HPDE6-E6E7 (cell line): ENCODE results near the gene CRBN.

Source experiments
- DNase-seq: peaks from one replicate; pipeline ENCODE4 v3.0.0; 2011; ENCODE audit warnings: missing footprints; ENCODE audit errors: extremely low spot score

Gene CRBN

GRCh38 chr3:3170998-3171397, 8.5 kb downstream of the CRBN start:
- DNase-seq: no peak

DNA sequence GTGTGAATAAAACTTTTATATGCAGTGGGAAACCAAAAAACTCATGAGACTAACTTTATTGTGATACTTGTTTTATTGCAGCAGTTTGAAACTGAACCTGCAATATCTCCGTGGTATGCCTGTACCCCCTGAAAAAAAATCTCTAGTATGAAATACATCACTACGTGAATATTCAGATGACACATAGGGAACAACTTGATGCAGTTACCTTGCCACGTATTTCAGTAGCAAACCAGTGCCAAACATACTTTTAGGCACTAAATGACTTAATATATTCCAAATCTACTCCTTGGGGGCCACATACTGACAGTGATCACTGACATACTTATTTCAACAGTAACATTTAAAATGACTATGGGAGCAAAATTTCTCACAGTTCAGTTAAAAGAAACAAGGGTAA, 13.8 kb downstream of the CRBN start:
- no peak for DNase-seq

DNA sequence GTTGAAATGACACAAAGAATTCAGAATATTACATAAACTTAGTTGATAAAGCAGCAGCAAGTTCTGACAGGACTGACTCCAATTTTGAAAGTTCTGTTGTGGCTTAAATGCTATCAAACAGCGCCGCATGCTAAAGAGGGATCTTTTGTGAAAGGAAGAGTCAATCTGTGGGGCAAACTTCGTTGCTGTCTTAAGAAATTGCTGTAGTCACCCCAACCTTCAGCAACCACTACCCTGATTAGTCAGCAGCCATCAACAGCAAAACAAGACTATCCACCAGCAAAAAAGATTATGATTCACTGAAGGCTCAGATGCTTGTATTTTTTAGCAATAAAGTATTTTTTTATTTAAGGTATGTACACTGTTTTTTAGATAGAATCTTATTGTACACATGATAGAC, 14.2 kb downstream of the CRBN start:
- no peak for DNase-seq

DNA sequence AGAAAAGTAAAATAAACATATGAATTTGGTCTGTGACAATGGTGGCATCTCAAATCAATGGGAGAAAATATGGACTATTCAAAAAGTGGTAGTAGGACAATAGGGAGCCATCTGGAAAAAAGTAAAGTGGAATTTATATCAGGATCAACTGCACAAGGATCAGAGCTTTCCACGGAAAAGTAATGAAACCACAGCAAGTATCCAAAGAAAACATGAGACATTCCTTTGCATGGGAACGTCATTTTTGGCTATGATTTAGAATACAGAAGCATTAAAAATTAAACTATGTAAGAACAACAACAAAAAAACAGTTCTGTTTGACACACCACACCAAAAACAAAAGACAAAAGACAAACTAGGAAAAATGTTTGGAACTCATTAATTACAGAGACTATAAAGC, 18.7 kb downstream of the CRBN start:
- DNase-seq: no peak

GRCh38 chr3:3157484-3157883, 22.0 kb downstream of the CRBN start:
- DNase-seq: no peak

- no peak for DNase-seq
Measured at GRCh38 chr3:3154879-3155610, 24.4 kb downstream of the CRBN start.

DNA sequence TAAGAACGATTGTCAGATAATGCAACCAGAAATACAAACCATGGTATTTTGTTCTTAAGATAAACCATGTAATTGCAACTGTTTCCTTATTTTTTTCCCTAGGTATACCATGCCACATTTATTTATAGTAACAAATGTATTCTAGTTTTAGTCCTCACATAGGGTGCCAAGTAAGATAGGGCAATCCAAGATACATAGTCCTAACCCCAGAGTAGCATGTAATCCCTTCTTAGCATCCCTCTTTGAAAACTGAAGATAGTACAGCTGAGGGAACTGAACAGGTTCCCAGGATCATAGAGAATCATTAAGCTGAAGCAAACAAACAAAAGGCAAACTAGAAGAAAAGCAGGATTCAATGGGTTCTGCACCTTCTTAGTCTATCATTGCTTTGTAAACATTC, 28.0 kb downstream of the CRBN start:
- no peak for DNase-seq

- DNase-seq: no peak
Measured at GRCh38 chr3:3149560-3149959, 29.9 kb downstream of the CRBN start.

GRCh38 chr3:3145831-3146230, 33.7 kb downstream of the CRBN start:
- DNase-seq: no peak

- DNase-seq: no peak
Measured at GRCh38 chr3:3141939-3142338, 37.6 kb downstream of the CRBN start.

GRCh38 chr3:3137526-3137925, 42.0 kb downstream of the CRBN start:
- no peak for DNase-seq

GRCh38 chr3:3134750-3135448, 44.6 kb downstream of the CRBN start:
- no peak for DNase-seq

GRCh38 chr3:3133500-3133899, 46.0 kb downstream of the CRBN start:
- no peak for DNase-seq

GRCh38 chr3:3129579-3129978, 49.9 kb downstream of the CRBN start:
- no peak for DNase-seq

DNA sequence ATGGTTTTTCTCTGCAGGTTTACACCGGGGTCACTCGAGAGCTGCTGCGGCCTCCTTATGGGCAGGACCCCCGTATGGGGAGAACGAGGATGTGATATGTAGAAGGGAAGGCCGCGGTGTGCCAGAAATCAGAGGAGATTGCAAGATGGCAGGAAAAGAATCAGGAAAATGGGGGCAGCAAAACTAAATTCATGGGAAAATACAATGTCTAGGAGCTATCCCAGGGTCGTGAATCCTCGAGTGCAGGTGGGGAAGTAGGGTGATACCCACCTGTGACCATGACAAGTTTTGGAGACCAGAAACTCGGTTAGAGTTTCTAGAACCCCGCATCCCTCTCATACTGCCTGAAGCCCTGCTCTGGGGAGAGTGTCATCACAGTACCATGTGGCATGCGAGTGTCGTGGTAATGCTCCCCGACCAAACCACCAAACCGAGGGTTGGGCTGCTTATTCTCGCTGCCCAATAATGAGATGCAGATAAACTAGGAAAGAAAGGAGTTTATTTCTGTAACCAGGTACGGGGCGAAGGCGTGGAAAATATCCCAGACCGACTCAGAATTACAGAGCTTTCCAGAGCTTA, 52.0 kb downstream of the CRBN start:
- DNase-seq: peak; percentile 1

- DNase-seq: peak; percentile 59
Measured at GRCh38 chr3:3126477-3127431, 52.7 kb downstream of the CRBN start, which contains the start of gene TRNT1. Gene TRNT1 (plus strand): TSS chr3:3126940. CDS start chr3:3129041, 2,101 bp downstream.

DNA sequence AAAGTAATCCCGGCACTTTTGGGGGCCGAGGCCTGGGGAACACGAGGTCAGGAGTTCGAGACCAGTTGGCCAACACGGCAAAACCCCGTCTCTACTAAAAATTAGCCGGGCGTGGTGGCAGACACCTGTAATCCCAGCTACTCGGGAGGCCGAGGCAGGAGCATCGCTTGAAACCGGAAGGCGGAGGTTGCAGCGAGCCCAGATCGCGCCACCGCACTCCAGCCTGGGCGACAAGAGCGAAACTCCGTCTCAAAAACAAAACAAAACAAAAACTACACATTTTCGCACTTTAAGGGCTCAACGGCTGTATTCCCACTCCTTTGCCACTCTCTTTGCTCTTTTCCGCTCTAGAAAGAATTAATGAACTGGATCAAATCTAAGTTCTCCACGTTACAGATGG, 53.5 kb downstream of the CRBN start:
- DNase-seq: no peak

DNA sequence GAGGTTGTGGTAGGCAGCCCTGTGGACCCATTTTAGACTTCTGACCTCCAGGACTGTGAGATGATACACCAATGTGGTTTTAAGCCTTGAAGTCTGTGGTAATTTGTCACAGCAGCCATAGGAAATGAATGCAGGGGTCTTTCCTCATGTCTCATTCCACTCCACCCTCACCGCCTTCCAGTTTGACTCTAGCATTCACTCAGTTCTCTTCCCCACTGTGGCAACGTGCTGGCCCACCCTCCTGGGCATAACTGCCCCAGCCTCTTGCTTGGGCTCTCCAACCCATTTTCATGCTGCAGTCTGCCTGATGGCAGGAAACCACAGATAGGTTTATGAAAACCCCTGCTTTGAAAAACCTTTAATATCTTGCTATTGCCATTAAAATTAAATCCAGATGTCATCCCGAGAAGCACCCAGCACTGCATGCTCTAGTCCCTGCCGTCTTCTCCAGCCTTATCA, 60.1 kb downstream of the CRBN start:
- no peak for DNase-seq

DNA sequence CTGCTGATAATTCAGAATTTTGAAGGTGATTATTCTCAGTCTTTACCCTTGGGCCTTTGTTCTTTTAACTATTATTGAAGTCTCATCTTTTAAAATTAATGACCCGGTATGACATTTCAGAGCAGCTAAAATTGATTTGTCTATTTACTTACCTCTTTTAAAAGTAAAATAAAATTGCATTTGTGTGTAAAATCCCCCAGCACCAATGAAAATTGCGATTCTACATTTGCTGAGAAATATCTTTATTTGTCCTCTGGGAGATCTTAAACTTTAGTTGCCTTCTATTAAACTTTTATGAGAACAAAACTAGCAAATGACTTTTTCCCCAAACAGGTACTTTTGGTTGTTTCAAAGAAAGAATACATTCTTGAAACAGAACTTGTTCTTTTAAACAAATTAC, 61.8 kb downstream of the CRBN start:
- no peak for DNase-seq

DNA sequence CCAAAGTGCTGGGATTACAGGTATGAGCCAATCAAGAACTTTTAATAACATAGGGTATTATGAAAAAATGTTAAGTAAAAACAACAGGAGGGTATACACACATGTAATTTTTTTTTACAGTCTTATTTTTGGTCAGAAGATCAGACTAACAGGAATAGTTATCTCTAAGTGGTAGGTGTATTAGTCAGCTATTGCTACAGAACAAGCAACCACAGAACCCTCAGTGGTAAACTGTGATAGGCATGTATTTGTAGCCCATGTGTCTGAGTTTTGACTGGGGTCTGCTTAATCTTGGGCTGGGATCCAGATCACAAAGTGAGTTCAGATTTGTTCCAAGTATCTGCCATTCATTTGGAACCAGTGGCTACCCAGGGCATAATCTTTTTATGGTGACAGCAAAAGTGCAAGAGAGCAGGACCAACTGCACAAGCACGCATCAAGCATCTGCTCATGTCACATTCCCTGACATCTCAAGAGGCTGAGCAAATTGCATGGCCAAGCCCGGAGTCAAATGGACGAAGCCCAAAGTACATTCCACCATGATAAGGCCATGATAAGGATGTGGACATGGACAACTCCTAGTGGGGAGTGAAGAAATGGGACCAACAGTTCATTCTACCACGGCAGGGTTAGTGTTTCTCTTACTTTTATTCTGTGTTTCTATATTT, 66.3 kb downstream of the CRBN start:
- no peak for DNase-seq

- no peak for DNase-seq
Measured at GRCh38 chr3:3110749-3111361, 68.6 kb downstream of the CRBN start.
